HepG2 (cell line): ENCODE data around the gene RELL2. TPM values are rescaled to one million over a fixed set of nuclear protein-coding genes. Genes with fewer than 3 reads are reported as not detected.

Experiments
- CBX2 ChIP-seq, 2 experiments: fragments of 200-600 bp in 1 of 2; sonication (generic); formaldehyde crosslinking in 1 of 2; IDR thresholded peaks; 2 replicates each; pipeline versions ENCODE4 v1.7.0 to v1.8.1; 2018 to 2022; ENCODE audit warnings: low read depth in 2 of 2, low read length in 1 of 2, mild to moderate bottlenecking in 1 of 2, missing genetic modification reagents in 1 of 2
- GZF1 ChIP-seq: sonication (generic); formaldehyde crosslinking; IDR thresholded peaks from 2 replicates; pipeline ENCODE4 v1.5.1; 2020; ENCODE audit warnings: mild to moderate bottlenecking, missing genetic modification reagents
- KDM3A ChIP-seq: IDR thresholded peaks from 2 replicates; pipeline ENCODE4 v1.6.1; 2018; ENCODE audit warnings: low read depth, missing compliant biosample characterization
- KLF9 ChIP-seq: IDR thresholded peaks from 2 replicates; pipeline ENCODE4 v1.6.1; 2016; ENCODE audit warnings: low read depth
- MED1 ChIP-seq: sonication (generic); formaldehyde crosslinking; IDR thresholded peaks from 2 replicates; pipeline ENCODE4 v1.4.0; 2020; ENCODE audit warnings: missing genetic modification reagents
- PHF20 ChIP-seq: sonication (generic); formaldehyde crosslinking; IDR thresholded peaks from 2 replicates; pipeline ENCODE4 v1.5.0; 2020; ENCODE audit warnings: mild to moderate bottlenecking, missing genetic modification reagents
- RELA ChIP-seq: sonication (generic); formaldehyde crosslinking; IDR thresholded peaks from 2 replicates; pipeline ENCODE4 v1.4.0; 2020; ENCODE audit warnings: missing genetic modification reagents
- SALL1 ChIP-seq: sonication (generic); formaldehyde crosslinking; IDR thresholded peaks from 2 replicates; pipeline ENCODE4 v1.8.0; 2022; ENCODE audit warnings: mild to moderate bottlenecking, missing genetic modification reagents
- SATB2 ChIP-seq: sonication (generic); formaldehyde crosslinking; IDR thresholded peaks from 2 replicates; pipeline ENCODE4 v1.5.0; 2020; ENCODE audit warnings: missing genetic modification reagents
- ZNF775 ChIP-seq: sonication (generic); formaldehyde crosslinking; IDR thresholded peaks from 2 replicates; pipeline ENCODE4 v1.4.0; 2020; ENCODE audit warnings: missing genetic modification reagents, mild to moderate bottlenecking, moderate library complexity, borderline replicate concordance
- ZNF788 ChIP-seq: sonication (generic); formaldehyde crosslinking; IDR thresholded peaks from 2 replicates; pipeline ENCODE4 v1.5.0; 2020; ENCODE audit warnings: mild to moderate bottlenecking, missing genetic modification reagents, borderline replicate concordance
- polyA plus RNA-seq, 8 experiments: library from polyadenylated mRNA; depleted of rRNA in 3 of 8; stranded (reverse) in 7 of 8; unstranded in 1 of 8; fragments of >200 nt; fragmentation: Illumina TruSeq in 4 of 8; extraction: Trizol in 4 of 8; gene quantifications; 2 replicates each; pipeline versions ENCODE4 v1.2.1 to v1.2.3, GENCODE V29; 2011 to 2016; ENCODE audit warnings: low read depth in 4 of 8, missing spikeins in 1 of 8, mixed read lengths in 1 of 8; ENCODE audit not compliant: insufficient read depth in 1 of 8
- total RNA-seq, 5 experiments: library from RNA; depleted of rRNA; stranded (reverse); fragments of >200 nt; fragmentation: Illumina TruSeq; extraction: Trizol; gene quantifications; 2 replicates each; pipeline ENCODE4 v1.2.3, GENCODE V29; 2016; ENCODE audit warnings: low read depth in 1 of 5
- TF ChIP-seq, protein P1 (sequence below): sonication (generic); formaldehyde crosslinking; IDR thresholded peaks from 2 replicates; pipeline ENCODE4 v1.4.0; 2020; ENCODE audit warnings: missing genetic modification reagents
- TF ChIP-seq, protein P2 (sequence below): IDR thresholded peaks from 2 replicates; pipeline ENCODE4 v1.6.1; 2016; ENCODE audit warnings: missing genetic modification reagents, missing compliant biosample characterization
- TF ChIP-seq, protein P3 (sequence below): sonication (generic); formaldehyde crosslinking; IDR thresholded peaks from 2 replicates; pipeline ENCODE4 v1.9.0; 2022; ENCODE audit warnings: missing genetic modification reagents, mild to moderate bottlenecking, borderline replicate concordance
- TF ChIP-seq, protein P4 (sequence below): IDR thresholded peaks from 2 replicates; pipeline ENCODE4 v1.6.1; 2016; ENCODE audit warnings: missing compliant biosample characterization, missing genetic modification reagents, borderline replicate concordance
- TF ChIP-seq, protein P5 (sequence below): sonication (generic); formaldehyde crosslinking; IDR thresholded peaks from 2 replicates; pipeline ENCODE4 v1.4.0; 2020; ENCODE audit warnings: missing genetic modification reagents, borderline replicate concordance
- TF ChIP-seq, protein P6 (sequence below): sonication (generic); formaldehyde crosslinking; IDR thresholded peaks from 2 replicates; pipeline ENCODE4 v1.4.0; 2020; ENCODE audit warnings: low read depth, missing genetic modification reagents

RELL2 gene
- total and polyA plus RNA-seq, 2 of the 13 experiments (the other 11 are each of a cell fraction or from before 2014, with no cell fraction given) = 6.4 to 8.3 TPM

DNA sequence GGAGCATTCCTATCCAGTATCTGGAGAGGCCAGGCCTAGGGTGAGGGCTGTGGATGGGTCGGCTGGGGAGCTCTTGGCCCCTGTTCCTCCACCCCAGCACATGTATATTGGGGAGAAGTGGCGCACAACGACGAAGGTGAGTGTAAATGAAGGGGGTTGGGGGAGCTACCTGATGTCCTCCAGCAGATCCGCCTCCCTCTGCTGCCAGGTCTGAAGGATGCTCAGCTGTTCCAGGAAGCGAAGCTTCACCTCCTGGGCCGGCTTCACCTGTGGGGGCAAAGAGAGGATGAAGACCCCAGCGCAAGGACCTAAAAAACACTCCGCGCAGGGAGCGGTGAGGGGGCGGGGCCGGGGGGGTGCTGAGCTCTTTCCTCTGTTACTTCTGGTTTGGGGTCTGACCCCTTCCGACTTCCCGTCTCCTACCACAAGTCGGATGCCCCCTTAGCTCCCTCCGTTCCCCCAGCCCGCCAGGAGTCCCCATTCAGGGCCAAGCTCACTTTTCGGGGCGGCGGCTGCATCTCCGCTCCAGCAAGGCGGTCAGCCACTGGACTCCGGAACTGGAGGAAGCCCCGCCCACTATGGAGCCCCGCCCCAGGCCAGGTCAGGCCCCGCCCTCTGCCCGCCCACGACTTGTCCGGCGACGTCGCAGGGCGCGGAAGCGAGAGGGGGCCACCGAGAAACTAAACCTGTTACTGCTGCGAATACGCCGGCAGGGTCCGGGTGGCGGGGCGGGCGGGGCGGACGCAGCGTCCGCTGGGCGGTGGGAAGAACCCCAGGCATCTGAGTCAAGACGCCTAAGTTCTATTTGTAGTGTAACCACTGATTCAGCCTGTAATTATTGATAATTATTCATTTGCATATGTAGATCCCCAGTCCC lies 14.3 kb downstream of the RELL2 start, which contains the start of gene FCHSD1 (continued):
- TF ChIP-seq, protein P1, sequence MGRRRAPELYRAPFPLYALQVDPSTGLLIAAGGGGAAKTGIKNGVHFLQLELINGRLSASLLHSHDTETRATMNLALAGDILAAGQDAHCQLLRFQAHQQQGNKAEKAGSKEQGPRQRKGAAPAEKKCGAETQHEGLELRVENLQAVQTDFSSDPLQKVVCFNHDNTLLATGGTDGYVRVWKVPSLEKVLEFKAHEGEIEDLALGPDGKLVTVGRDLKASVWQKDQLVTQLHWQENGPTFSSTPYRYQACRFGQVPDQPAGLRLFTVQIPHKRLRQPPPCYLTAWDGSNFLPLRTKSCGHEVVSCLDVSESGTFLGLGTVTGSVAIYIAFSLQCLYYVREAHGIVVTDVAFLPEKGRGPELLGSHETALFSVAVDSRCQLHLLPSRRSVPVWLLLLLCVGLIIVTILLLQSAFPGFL (CRISPR knock-in tag) = no peak
- TF ChIP-seq, protein P2, sequence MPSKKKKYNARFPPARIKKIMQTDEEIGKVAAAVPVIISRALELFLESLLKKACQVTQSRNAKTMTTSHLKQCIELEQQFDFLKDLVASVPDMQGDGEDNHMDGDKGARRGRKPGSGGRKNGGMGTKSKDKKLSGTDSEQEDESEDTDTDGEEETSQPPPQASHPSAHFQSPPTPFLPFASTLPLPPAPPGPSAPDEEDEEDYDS (CRISPR knock-in tag) = peak; percentile 42; the same call in 1 of the 2 replicates
- TF ChIP-seq, protein P3, sequence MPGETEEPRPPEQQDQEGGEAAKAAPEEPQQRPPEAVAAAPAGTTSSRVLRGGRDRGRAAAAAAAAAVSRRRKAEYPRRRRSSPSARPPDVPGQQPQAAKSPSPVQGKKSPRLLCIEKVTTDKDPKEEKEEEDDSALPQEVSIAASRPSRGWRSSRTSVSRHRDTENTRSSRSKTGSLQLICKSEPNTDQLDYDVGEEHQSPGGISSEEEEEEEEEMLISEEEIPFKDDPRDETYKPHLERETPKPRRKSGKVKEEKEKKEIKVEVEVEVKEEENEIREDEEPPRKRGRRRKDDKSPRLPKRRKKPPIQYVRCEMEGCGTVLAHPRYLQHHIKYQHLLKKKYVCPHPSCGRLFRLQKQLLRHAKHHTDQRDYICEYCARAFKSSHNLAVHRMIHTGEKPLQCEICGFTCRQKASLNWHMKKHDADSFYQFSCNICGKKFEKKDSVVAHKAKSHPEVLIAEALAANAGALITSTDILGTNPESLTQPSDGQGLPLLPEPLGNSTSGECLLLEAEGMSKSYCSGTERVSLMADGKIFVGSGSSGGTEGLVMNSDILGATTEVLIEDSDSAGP (CRISPR knock-in tag) = 0 out of 2 replicates have a peak, but pooled peaks have one; percentile 4
- TF ChIP-seq KDM3A (no peak), KLF9 (CRISPR knock-in tag) (no peak), SATB2 (CRISPR knock-in tag) (no peak), GZF1 (CRISPR knock-in tag) (no peak), CBX2 (IDR thresholded peaks at IDR 0.05; ENCODE audit: low read depth, low read length) (no peak), CBX2 (CRISPR knock-in tag; IDR thresholded peaks at IDR 0.05; ENCODE audit: low read depth) (no peak), RELA (CRISPR knock-in tag) (no peak), ZNF775 (CRISPR knock-in tag) (no peak), SALL1 (CRISPR knock-in tag) (peak; percentile 53; the same call in 1 of the 2 replicates), MED1 (CRISPR knock-in tag) (no peak), ZNF788 (CRISPR knock-in tag) (no peak), PHF20 (CRISPR knock-in tag) (peak; percentile 33; the same call in 1 of the 2 replicates)
- TF ChIP-seq, protein P4, sequence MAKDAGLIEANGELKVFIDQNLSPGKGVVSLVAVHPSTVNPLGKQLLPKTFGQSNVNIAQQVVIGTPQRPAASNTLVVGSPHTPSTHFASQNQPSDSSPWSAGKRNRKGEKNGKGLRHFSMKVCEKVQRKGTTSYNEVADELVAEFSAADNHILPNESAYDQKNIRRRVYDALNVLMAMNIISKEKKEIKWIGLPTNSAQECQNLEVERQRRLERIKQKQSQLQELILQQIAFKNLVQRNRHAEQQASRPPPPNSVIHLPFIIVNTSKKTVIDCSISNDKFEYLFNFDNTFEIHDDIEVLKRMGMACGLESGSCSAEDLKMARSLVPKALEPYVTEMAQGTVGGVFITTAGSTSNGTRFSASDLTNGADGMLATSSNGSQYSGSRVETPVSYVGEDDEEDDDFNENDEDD (CRISPR knock-in tag) = no peak
- TF ChIP-seq, protein P5, sequence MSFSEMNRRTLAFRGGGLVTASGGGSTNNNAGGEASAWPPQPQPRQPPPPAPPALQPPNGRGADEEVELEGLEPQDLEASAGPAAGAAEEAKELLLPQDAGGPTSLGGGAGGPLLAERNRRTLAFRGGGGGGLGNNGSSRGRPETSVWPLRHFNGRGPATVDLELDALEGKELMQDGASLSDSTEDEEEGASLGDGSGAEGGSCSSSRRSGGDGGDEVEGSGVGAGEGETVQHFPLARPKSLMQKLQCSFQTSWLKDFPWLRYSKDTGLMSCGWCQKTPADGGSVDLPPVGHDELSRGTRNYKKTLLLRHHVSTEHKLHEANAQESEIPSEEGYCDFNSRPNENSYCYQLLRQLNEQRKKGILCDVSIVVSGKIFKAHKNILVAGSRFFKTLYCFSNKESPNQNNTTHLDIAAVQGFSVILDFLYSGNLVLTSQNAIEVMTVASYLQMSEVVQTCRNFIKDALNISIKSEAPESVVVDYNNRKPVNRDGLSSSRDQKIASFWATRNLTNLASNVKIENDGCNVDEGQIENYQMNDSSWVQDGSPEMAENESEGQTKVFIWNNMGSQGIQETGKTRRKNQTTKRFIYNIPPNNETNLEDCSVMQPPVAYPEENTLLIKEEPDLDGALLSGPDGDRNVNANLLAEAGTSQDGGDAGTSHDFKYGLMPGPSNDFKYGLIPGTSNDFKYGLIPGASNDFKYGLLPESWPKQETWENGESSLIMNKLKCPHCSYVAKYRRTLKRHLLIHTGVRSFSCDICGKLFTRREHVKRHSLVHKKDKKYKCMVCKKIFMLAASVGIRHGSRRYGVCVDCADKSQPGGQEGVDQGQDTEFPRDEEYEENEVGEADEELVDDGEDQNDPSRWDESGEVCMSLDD (CRISPR knock-in tag) = no peak
- TF ChIP-seq, protein P6, sequence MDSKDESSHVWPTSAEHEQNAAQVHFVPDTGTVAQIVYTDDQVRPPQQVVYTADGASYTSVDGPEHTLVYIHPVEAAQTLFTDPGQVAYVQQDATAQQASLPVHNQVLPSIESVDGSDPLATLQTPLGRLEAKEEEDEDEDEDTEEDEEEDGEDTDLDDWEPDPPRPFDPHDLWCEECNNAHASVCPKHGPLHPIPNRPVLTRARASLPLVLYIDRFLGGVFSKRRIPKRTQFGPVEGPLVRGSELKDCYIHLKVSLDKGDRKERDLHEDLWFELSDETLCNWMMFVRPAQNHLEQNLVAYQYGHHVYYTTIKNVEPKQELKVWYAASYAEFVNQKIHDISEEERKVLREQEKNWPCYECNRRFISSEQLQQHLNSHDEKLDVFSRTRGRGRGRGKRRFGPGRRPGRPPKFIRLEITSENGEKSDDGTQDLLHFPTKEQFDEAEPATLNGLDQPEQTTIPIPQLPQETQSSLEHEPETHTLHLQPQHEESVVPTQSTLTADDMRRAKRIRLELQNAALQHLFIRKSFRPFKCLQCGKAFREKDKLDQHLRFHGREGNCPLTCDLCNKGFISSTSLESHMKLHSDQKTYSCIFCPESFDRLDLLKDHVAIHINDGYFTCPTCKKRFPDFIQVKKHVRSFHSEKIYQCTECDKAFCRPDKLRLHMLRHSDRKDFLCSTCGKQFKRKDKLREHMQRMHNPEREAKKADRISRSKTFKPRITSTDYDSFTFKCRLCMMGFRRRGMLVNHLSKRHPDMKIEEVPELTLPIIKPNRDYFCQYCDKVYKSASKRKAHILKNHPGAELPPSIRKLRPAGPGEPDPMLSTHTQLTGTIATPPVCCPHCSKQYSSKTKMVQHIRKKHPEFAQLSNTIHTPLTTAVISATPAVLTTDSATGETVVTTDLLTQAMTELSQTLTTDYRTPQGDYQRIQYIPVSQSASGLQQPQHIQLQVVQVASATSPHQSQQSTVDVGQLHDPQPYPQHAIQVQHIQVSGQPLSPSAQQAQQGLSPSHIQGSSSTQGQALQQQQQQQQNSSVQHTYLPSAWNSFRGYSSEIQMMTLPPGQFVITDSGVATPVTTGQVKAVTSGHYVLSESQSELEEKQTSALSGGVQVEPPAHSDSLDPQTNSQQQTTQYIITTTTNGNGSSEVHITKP (CRISPR knock-in tag) = no peak
